ENCODE measurements around the gene KRTAP10-11.
"Not testable (repeated sequence)": the region's sequence is repeated elsewhere in the genome, so short reads cannot be mapped to it uniquely, and the experiment has no call there.

The KRTAP10-11 gene

DNA sequence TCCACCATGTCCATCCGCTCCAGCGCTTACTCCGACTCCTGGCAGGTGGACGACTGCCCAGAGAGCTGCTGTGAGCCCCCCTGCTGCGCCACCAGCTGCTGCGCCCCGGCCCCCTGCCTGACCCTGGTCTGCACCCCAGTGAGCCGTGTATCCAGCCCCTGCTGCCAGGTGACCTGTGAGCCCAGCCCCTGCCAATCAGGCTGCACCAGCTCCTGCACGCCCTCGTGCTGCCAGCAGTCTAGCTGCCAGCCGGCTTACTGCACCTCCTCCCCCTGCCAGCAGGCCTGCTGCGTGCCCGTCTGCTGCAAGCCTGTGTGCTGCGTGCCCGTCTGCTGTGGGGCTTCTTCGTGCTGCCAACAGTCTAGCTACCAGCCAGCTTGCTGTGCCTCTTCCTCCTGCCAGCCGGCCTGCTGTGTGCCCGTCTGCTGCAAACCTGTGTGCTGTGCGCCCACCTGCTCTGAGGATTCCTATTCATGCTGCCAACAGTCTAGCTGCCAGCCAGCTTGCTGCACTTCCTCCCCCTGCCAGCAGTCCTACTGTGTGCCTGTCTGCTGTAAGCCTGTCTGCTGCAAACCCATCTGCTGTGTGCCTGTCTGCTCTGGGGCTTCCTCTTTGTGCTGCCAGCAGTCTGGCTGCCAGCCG is 18.9 kb upstream of the KRTAP10-11 start:
- H3K27me3 ChIP-seq (ENCODE audit: control insufficient read depth in 2 of 2, insufficient read depth in 2 of 2, low read length in 2 of 2); H3K4me3 ChIP-seq (ENCODE audit: low read length in 2 of 2); H3K36me3 ChIP-seq (ENCODE audit: control insufficient read depth in 2 of 2, insufficient read depth in 2 of 2, low read length in 2 of 2); H3K9ac ChIP-seq (ENCODE audit: low read depth in 1 of 2, low read length in 2 of 2); H3K27ac ChIP-seq (ENCODE audit: low read depth in 2 of 2, low read length in 2 of 2); H3K4me1 ChIP-seq (ENCODE audit: control insufficient read depth in 2 of 2, insufficient read depth in 2 of 2, low read length in 2 of 2); H3K9me3 ChIP-seq (ENCODE audit: control insufficient read depth in 2 of 2, low read length in 2 of 2): not testable (repeated sequence)

DNA sequence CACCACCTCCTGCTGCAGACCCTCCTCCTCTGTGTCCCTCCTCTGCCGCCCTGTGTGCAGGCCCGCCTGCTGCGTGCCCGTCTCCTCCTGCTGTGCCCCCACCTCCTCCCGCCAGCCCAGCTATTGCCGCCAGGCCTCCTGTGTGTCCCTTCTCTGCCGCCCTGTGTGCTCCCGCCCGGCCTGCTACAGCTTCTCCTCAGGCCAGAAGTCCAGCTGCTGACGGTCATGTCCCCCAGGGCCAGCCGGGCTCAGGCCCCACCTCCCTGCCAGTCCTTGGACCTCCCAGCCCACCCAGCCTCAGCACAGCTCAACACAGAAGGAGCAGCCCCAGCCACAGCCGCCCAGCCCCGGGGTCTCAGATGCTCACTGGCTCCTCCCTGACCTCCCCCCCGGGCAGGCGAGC is 18.4 kb upstream of the KRTAP10-11 start:
- H3K9ac ChIP-seq (ENCODE audit: low read depth in 1 of 2, low read length in 2 of 2); H3K4me3 ChIP-seq (ENCODE audit: low read length in 2 of 2); H3K27ac ChIP-seq (ENCODE audit: low read depth in 2 of 2, low read length in 2 of 2); H3K9me3 ChIP-seq (ENCODE audit: control insufficient read depth in 2 of 2, low read length in 2 of 2); H3K36me3 ChIP-seq (ENCODE audit: control insufficient read depth in 2 of 2, insufficient read depth in 2 of 2, low read length in 2 of 2); H3K27me3 ChIP-seq (ENCODE audit: control insufficient read depth in 2 of 2, insufficient read depth in 2 of 2, low read length in 2 of 2); H3K4me1 ChIP-seq (ENCODE audit: control insufficient read depth in 2 of 2, insufficient read depth in 2 of 2, low read length in 2 of 2): not testable (repeated sequence)

DNA sequence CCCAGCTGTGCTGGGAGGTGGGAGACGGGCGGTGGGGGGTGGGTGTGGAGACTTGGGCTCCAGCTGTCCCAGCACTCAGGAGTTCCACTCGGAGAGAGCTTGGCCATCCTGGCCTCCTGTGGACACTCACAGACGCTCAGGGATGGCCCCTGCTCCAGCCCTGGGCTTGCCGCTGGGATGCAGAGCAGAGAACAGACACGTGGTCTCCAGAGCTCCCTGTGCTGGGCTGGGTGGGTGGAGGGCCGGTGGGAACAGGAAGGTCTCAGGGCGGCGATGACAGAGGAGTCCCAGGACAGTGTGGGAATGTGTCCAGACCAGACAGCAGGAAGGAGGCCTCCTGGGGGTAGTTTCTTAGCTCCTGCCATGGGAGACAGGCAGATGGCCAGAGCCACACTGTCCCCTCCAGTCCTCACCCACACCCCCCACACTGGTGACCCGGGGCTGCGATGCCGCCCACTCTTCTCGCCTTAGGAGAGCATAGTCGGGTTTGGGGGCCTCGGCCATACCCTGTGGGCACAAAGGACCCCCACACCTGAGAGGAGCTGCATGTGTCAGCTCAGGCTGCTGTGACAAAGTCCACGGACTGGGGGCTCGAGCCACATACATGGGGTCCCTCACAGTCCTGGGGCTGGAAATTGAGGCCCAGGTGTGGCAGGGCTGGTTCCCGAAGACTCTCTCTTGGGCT is 17.4 kb upstream of the KRTAP10-11 start:
- Histone ChIP-seq H3K4me1 (ENCODE audit: control insufficient read depth in 2 of 2, insufficient read depth in 2 of 2, low read length in 2 of 2) (no peaks in the 10 kb centered on the region), H3K9ac (ENCODE audit: low read depth in 1 of 2, low read length in 2 of 2) (no peak overlapping the region), H3K9me3 (ENCODE audit: control insufficient read depth in 2 of 2, low read length in 2 of 2) (peaks cover 0 to 3% of the 10 kb centered on the region in 2 donors), H3K27me3 (ENCODE audit: control insufficient read depth in 2 of 2, insufficient read depth in 2 of 2, low read length in 2 of 2) (no peaks in the 10 kb centered on the region), H3K27ac (ENCODE audit: low read depth in 2 of 2, low read length in 2 of 2) (no peak overlapping the region), H3K36me3 (ENCODE audit: control insufficient read depth in 2 of 2, insufficient read depth in 2 of 2, low read length in 2 of 2) (no peaks in the 10 kb centered on the region), H3K4me3 (ENCODE audit: low read length in 2 of 2) (no peak overlapping the region)

DNA sequence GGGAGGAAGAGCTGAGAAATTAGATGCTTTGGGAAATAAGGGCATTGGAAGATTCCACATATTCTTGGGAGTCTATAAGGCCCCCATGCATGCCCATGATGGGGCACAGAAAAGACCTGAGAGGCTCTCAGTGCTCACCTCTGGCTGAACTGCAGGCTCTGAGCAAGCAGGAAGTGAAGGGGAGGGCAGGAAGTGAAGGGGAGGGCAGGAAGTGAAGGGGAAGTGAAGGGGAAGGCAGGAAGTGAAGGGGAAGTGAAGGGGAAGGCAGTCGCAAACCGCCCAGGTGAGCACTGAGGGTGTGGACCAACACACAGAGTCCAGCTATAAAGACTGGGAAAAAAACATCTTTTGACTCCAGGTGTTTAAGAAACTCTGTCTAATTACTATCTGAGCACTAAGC is 15.8 kb upstream of the KRTAP10-11 start:
- no peak overlapping the region for H3K4me3 ChIP-seq (ENCODE audit: low read length in 2 of 2)
- no peak overlapping the region for H3K9ac ChIP-seq (ENCODE audit: low read depth in 1 of 2, low read length in 2 of 2)
- H3K27me3 ChIP-seq (ENCODE audit: control insufficient read depth in 2 of 2, insufficient read depth in 2 of 2, low read length in 2 of 2) = no peaks in the 10 kb centered on the region
- H3K36me3 ChIP-seq (ENCODE audit: control insufficient read depth in 2 of 2, insufficient read depth in 2 of 2, low read length in 2 of 2) = no peaks in the 10 kb centered on the region
- no peaks in the 10 kb centered on the region for H3K4me1 ChIP-seq (ENCODE audit: control insufficient read depth in 2 of 2, insufficient read depth in 2 of 2, low read length in 2 of 2)
- H3K27ac ChIP-seq (ENCODE audit: low read depth in 2 of 2, low read length in 2 of 2) = no peak overlapping the region
- H3K9me3 ChIP-seq (ENCODE audit: control insufficient read depth in 2 of 2, low read length in 2 of 2) = peaks cover 0 to 3% of the 10 kb centered on the region in 2 donors

DNA sequence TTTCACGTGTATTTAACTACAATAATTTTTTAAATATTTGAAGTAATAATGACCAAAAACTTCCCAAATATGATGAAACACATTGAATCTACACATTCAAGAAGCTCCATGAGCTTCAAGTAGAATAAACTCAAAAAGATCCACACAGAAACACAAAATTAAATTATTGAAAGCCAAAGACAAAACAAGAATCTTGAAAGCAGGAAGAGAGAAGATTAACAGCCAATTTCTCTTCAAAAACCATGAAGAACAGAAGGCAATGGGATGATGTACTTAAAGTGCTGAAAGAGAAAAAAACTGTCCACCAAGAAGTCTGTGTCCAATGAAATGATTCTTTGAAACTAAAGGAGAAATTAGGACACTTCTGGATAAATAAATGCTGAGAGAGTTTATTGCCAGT is 14.1 kb upstream of the KRTAP10-11 start:
- H3K4me1 ChIP-seq (ENCODE audit: control insufficient read depth in 2 of 2, insufficient read depth in 2 of 2, low read length in 2 of 2) = no peaks in the 10 kb centered on the region
- H3K27ac ChIP-seq (ENCODE audit: low read depth in 2 of 2, low read length in 2 of 2) = no peak overlapping the region
- H3K36me3 ChIP-seq (ENCODE audit: control insufficient read depth in 2 of 2, insufficient read depth in 2 of 2, low read length in 2 of 2) = no peaks in the 10 kb centered on the region
- H3K9ac ChIP-seq (ENCODE audit: low read depth in 1 of 2, low read length in 2 of 2) = no peak overlapping the region
- H3K27me3 ChIP-seq (ENCODE audit: control insufficient read depth in 2 of 2, insufficient read depth in 2 of 2, low read length in 2 of 2) = no peaks in the 10 kb centered on the region
- peaks cover 0 to 3% of the 10 kb centered on the region in 2 donors for H3K9me3 ChIP-seq (ENCODE audit: control insufficient read depth in 2 of 2, low read length in 2 of 2)
- no peak overlapping the region for H3K4me3 ChIP-seq (ENCODE audit: low read length in 2 of 2)

DNA sequence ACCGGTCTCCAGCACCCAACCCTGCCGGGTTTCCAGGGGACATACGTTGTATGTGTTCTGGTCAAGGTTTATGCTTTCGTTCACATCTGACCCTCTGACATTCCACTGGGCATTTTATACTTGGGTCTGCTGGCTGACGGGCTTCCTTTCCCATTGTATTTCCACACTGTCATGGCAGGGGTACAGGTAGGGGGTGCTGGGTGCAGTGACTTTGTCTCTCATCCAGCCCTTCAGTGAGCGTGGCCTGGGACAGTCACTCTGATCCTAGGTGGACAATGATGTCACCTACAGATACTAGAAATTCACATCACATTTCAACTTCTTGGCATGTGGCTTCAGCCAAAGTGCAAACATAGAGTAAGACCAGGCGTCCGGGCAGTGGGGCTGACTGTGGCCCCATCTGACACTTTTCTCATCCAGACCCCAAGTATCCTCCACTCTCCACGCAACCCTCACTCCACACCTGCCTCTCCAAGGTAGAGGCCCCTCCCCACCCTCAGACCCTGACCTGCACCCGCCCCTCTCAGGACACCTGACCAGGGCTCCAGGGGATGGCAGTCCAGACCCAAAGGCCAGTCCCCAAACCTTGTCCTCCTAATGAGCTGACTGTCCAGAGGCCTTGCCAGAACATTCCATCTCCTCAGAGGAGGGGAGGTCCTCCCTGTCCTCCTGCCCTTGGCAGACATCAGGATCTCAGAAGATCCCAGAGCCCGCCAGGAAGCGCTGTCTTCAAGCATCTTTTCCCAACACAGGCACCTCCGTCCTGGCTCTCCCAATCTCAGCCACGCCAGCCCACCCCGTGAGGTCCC is 9.8 kb upstream of the KRTAP10-11 start:
- no peak overlapping the region for H3K4me3 ChIP-seq (ENCODE audit: low read length in 2 of 2)
- H3K9ac ChIP-seq (ENCODE audit: low read depth in 1 of 2, low read length in 2 of 2) = no peak overlapping the region
- no peak overlapping the region for H3K27ac ChIP-seq (ENCODE audit: low read depth in 2 of 2, low read length in 2 of 2)
- H3K4me1 ChIP-seq (ENCODE audit: control insufficient read depth in 2 of 2, insufficient read depth in 2 of 2, low read length in 2 of 2) = no peaks in the 10 kb centered on the region
- H3K27me3 ChIP-seq (ENCODE audit: control insufficient read depth in 2 of 2, insufficient read depth in 2 of 2, low read length in 2 of 2) = no peaks in the 10 kb centered on the region
- no peaks in the 10 kb centered on the region for H3K9me3 ChIP-seq (ENCODE audit: control insufficient read depth in 2 of 2, low read length in 2 of 2)
- H3K36me3 ChIP-seq (ENCODE audit: control insufficient read depth in 2 of 2, insufficient read depth in 2 of 2, low read length in 2 of 2) = no peaks in the 10 kb centered on the region

DNA sequence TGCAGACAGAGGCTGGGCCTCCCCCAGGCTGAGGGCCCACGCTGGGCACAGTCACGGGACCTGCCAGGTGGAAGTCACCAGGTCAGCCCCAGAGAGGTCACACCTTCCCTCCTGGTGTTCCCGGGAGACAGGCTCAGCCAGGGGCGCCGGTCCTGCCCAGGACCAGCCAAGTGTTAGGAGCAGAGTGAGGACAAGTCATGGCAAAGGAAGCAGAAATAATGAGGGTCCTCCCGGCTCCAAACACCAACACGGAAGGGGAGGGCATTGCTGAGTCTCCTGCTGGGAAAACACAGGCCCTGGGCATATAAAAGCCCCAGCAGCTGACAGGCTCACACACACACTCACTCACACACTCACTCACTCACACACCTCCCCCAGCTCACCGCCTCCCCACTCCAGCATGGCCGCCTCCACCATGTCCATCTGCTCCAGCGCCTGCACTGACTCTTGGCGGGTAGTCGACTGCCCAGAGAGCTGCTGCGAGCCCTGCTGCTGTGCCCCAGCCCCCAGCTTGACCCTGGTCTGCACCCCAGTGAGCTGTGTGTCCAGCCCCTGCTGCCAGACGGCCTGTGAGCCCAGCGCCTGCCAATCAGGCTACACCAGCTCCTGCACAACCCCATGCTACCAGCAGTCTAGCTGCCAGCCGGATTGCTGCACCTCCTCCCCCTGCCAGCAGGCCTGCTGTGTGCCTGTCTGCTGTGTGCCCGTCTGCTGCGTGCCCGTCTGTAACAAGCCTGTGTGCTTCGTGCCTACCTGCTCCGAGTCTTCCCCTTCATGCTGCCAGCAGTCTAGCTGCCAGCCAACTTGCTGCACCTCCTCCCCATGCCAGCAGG is 9.0 kb upstream of the KRTAP10-11 start, which contains the start of gene KRTAP10-10:
Gene KRTAP10-10, plus strand, starts transcription at position 339 of the 833 bp plus-strand sequence. Its CDS starts 62 bp downstream, at position 401.
- no peaks in the 10 kb centered on the region for H3K36me3 ChIP-seq (ENCODE audit: control insufficient read depth in 2 of 2, insufficient read depth in 2 of 2, low read length in 2 of 2)
- no peak within 1 kb of the TSS for H3K9ac ChIP-seq (ENCODE audit: low read depth in 1 of 2, low read length in 2 of 2)
- H3K9me3 ChIP-seq (ENCODE audit: control insufficient read depth in 2 of 2, low read length in 2 of 2) = no peaks in the 10 kb centered on the region
- H3K27ac ChIP-seq (ENCODE audit: low read depth in 2 of 2, low read length in 2 of 2) = no peak within 1 kb of the TSS
- no peak within 1 kb of the TSS for H3K4me3 ChIP-seq (ENCODE audit: low read length in 2 of 2)
- H3K27me3 ChIP-seq (ENCODE audit: control insufficient read depth in 2 of 2, insufficient read depth in 2 of 2, low read length in 2 of 2) = no peaks in the 10 kb centered on the region
- H3K4me1 ChIP-seq (ENCODE audit: control insufficient read depth in 2 of 2, insufficient read depth in 2 of 2, low read length in 2 of 2) = no peaks in the 10 kb centered on the region

DNA sequence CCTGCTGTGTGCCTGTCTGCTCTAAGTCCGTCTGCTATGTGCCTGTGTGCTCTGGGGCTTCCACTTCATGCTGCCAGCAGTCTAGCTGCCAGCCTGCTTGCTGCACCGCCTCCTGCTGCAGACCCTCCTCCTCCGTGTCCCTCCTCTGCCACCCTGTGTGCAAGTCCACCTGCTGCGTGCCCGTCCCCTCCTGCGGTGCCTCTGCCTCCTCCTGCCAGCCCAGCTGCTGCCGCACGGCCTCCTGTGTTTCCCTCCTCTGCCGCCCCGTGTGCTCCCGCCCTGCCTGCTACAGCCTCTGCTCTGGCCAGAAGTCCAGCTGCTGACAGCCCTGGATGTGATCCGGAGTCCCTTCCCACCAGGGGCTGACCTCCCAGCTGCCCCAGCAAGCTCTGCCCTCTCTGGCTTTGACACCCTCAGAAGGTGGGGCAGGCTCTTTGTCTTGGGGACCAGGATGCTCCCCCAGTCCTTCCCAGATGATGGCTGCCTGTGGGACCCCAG is 8.3 kb upstream of the KRTAP10-11 start:
- not testable (repeated sequence) for H3K27me3 ChIP-seq (ENCODE audit: control insufficient read depth in 2 of 2, insufficient read depth in 2 of 2, low read length in 2 of 2); H3K36me3 ChIP-seq (ENCODE audit: control insufficient read depth in 2 of 2, insufficient read depth in 2 of 2, low read length in 2 of 2); H3K4me1 ChIP-seq (ENCODE audit: control insufficient read depth in 2 of 2, insufficient read depth in 2 of 2, low read length in 2 of 2); H3K9ac ChIP-seq (ENCODE audit: low read depth in 1 of 2, low read length in 2 of 2); H3K27ac ChIP-seq (ENCODE audit: low read depth in 2 of 2, low read length in 2 of 2); H3K9me3 ChIP-seq (ENCODE audit: control insufficient read depth in 2 of 2, low read length in 2 of 2); H3K4me3 ChIP-seq (ENCODE audit: low read length in 2 of 2)

DNA sequence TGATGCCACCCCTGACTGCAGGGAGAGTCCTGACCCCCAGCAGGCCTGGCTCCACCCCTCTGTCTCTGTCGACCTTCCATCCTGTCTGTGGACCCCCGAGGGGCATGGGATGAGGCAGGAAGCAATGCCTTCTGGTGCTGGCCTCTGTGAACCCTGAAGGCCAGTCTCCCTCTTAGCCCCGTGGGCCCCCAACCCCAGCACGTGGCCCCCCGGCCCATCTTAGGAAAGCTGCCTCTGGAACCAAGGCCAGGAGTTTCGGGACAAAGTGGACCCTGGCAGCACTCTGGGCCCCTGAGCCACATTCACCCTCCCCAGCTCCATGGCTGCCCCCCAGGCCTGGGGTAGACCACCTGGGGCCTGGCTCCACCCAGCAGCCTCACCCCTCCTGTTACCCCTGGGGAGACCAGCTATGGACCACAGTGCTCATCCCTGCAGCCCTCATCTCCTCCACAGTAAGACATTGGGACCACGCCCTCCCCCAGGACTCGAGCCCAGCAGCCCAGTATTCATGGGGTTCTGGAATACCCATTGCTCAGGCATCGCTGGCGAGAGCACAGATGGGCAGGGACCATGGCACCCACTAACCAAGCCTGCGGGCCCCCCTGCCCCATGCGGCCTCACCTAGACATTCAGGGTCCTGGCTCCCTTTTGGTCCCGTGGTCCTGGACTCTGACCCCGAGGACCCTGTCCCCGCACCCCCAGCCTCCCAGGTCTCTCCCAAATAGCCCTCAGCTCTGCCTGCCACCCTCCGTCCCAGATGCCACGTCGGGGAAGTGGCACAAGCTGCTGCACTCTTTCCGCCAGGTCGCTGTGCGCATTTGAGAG is 7.5 kb upstream of the KRTAP10-11 start:
- not testable (repeated sequence) for H3K9ac ChIP-seq (ENCODE audit: low read depth in 1 of 2, low read length in 2 of 2); H3K36me3 ChIP-seq (ENCODE audit: control insufficient read depth in 2 of 2, insufficient read depth in 2 of 2, low read length in 2 of 2); H3K9me3 ChIP-seq (ENCODE audit: control insufficient read depth in 2 of 2, low read length in 2 of 2); H3K4me3 ChIP-seq (ENCODE audit: low read length in 2 of 2); H3K27me3 ChIP-seq (ENCODE audit: control insufficient read depth in 2 of 2, insufficient read depth in 2 of 2, low read length in 2 of 2); H3K4me1 ChIP-seq (ENCODE audit: control insufficient read depth in 2 of 2, insufficient read depth in 2 of 2, low read length in 2 of 2); H3K27ac ChIP-seq (ENCODE audit: low read depth in 2 of 2, low read length in 2 of 2)

All from mucosa of rectum (tissue), 2 donors.